GM21381 (cell line): Measurements from ENCODE around the gene CTBP2.

ENCODE experiments used
- ATAC-seq: cut with Tn5 transposase; IDR thresholded peaks from one replicate; pipeline ENCODE4 v1.9.1; 2021; ENCODE audit warnings: mild to moderate bottlenecking, moderate library complexity; ENCODE audit not compliant: unreplicated experiment

Gene CTBP2

DNA sequence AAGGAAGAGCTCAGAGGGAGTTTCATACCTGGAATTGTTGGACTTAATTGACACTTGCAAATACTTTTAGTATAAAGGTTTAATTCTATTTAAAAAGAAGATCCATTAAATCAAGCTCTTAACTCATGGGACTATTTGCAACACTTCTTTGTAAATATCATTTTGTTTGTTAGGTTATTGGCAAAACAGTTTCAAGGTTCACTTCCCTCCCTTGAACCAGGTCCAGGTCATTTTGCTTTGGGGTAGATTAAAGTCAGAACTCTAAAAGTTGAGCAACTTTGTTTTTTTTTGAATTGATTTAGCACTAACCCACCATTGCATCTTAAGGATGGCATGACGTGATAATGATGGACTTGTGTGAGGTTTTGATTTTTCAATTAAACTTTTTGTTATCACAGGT, 172.6 kb downstream of the CTBP2 start:
- no peak for ATAC-seq

DNA sequence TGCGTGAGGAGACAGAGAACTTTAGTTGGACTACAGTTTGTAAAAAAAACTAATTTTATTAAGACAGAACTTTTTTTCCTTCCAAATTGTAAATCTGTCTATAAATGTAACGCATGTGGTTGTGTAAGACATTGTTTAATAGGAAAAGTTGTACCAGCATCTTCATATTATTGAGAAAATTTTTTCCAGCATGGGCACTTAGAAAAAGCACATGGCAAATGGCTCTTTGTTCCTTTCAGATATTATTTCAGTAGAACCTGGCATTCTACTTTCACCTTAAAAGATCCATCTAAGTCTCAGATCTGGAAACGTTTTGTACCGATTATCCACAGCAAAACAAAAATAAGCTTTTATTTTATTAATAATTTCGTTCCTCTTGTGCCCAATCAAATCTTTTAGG, 175.2 kb downstream of the CTBP2 start:
- no peak for ATAC-seq

DNA sequence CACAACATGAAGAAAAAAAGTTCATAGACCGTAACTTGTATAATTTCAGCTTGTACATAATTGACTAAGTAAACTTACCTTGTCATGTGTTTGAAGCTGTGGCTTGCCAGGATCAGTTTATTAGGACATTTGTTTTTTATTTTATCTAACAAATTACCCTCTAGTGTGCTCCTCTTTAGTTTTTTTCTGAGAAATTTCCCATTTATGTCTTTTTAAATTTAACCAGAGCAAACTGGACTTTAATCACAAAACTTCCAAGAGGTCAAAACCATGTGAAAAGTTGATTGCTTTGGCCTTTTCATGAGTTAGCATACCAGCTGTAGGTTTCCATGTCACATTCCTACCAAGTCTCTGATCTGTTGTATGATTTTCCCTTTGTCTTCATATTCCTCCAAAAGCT, 176.0 kb downstream of the CTBP2 start:
- ATAC-seq, result no peak

DNA sequence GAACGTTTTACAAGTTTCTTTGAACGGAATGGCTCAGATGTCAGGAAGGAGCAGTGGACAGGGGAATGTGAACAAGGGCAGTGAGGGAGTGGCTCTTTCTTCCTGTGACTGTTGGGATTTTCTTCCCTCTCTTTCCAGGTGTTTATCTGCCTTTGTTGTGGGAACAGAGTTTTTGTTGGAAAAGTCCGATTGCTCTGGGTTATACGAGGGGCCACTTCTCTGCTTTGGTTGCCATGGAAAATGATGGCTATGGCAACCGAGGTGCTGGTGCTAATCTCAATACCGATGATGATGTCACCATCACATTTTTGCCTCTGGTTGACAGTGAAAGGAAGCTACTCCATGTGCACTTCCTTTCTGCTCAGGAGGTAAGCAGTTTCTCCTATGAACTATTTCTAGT, 177.0 kb downstream of the CTBP2 start:
- no peak for ATAC-seq

DNA sequence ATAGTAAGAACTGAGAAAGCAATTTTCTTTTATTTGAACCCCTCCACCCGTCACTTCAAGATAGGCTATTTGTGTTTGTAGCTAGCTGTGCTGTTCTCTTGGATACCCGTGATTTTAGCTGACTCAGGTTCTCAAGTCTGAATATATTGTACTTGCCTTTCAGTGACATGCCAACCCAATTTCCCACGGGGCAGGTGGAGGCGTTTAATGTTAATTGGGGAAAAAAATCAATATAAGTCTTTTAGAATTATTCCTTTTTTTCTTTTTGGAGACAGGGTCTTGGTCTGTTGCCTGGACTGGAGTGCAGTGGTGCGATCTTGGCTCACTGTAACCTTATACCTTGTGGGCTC, 182.0 kb downstream of the CTBP2 start:
- no peak for ATAC-seq

DNA sequence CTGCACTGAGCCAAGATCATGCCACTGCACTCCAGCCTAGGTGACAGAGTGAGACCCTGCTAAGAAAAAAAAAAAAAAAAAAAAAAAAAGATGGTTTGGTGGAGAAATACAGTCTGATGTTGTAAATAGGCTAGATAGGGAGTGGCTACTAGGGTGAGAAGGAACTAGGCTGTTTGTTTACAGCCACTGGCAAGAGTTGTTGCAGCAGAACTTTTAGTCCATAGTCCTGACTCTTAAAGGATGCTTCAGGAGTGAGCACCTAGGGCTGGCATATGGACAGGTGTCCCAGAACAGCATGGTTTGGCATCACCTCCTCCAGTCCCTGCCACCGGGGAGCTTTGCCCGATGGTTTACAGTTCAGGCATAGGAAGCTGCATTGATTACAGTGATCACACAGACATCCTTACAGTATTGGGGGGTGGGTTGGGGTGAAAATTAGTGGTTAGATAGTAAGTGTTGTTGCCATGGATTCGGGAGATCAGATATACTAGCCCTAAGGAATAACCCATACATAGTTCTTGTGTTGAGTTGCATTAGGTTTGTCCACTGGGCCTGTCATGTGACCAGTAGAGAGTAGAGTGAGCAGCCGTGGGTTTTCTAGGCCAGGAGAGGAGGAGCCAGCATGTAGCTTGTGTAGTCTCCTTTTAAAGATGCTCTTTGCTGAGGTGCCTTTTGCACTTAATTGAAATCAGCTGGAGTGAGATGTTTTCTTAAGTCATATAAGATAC, 182.6 kb downstream of the CTBP2 start:
- ATAC-seq, result no peak

DNA sequence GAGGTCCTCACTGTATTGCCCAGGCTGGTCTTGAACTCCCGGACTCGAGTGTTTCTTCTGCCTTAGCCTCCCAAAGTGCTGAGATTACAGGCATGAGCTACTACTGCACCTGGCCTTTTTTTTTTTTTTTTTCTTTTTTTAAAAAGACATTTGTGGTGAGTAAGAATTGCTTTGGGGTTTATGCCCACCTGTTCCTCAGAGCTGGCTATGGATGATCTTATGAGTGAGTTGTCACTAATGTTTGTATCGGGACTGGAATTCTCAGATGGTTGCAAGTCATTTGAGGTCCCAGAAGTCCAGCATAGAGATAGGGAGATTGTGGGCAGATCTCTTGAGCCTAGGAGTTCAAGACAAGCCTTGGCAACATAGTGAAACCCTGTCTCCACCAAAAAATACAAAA, 183.2 kb downstream of the CTBP2 start:
- ATAC-seq, result no peak

DNA sequence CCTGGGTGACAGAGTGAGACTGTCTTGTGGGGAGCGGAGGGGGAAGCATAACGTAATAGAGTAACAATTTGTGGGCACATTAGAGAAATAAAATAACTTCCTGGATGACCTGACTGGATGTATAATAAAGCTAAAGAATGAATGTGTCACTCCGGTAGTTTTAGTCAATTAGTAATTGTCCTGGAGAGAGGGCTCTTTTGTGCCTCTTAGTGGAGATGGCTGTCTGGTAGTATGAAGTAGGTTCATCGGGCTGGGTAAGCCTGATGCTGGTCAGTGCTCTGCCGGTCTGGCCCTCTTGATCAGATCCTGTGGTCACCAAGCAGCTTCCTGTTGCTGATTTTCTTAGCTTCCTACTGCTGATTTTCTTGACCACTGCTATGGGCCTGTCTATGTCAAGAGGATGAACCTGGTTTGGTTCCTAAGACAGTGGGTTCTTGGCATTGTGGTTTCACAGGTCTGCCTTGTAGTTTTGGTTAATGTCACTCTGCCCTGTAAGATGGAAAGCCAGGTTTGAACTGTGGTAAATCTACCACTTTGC, 184.3 kb downstream of the CTBP2 start:
- peak; percentile 84 for ATAC-seq

DNA sequence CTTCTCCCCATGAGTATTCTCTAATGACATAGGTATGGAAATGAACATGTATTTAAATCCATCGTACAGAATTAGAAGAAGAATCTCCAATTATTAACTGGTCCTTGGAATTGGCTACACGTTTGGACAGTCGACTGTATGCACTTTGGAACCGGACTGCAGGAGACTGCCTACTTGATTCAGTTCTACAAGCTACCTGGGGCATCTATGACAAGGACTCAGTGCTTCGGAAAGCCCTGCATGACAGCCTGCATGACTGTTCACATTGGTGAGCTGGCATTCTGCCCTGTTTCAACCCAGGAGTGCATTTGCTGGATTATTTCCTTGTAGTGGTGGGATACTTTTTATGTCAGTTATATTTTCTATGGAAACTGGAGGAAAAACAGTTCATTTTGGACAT, 186.2 kb downstream of the CTBP2 start:
- no peak for ATAC-seq

DNA sequence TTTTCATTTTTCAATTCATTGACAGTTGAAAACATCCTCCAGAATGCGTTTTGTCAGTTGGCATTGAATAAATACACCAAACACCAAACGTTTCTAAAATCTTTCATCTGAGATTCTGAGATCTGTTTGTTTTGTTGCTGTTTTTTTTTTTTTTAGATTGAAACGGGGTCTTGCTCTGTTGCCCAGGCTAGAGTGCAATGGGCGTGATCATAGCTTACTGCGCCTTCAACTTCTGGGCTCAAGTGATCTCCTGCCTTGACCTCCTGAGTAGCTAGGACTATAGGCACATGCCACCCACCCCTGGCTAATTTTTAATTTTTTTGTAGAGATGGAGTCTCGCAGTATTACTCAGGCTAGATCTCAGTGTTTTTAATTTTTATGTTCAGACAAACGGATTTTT, 187.7 kb downstream of the CTBP2 start:
- no peak for ATAC-seq

DNA sequence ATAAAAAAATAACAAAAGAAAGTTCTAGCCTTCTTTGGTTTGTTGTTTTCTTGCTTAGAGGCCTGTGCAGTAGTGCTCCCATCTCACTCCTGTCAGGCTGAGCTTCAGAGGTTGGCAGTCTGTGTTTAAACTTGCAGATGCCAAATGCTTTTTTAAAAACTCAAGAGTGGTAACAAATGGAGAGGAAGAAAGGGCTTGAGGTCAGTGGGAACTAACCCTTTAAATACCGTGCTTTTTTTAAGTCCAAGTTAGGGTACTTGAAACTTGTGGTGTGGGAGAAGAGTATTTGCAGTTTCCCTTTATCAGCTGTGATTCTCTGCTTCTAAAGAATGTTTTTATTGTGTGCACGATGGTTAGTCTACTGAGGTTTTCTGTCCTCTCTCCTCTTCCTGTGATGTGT, 189.1 kb downstream of the CTBP2 start:
- peak; percentile 41 for ATAC-seq

DNA sequence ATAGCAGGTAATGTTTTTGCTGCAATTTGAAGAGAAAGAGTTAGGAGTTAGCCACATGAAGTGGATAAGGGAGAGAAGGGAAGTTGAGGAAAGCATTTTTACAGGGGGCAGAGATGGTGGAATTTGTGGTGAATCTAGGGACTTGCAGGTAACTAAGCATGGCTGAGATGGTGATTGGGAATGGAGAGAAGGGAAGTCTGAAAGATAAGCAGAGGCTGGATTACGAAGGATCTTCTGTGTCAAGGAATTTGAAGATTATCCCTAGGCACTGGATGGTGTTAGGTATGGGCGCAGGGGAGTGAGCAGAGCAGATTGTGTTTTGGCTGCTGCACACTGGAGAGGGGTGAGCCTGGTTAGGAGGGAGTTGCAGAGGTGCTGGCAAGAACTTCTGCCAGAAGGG, 193.1 kb downstream of the CTBP2 start:
- no peak for ATAC-seq

DNA sequence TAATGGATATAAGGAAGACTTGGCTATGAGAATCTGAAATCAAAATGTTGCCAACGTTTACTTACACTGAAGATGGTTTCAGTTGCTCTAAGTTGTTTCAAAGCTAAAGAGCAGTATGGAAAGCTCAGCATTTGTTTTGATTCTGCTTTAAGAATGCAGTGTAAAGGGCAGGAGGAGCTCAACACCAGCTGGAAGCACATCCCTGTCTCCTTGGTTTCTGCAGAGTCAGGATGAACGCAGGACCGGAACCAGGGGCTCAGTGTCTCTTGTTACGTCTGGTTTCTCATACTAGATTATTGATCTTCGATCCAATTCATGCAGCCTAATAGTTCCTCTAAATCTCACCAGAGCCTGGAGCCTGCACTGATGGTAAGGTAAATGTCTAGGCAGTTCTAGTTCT, 194.4 kb downstream of the CTBP2 start:
- no peak for ATAC-seq

DNA sequence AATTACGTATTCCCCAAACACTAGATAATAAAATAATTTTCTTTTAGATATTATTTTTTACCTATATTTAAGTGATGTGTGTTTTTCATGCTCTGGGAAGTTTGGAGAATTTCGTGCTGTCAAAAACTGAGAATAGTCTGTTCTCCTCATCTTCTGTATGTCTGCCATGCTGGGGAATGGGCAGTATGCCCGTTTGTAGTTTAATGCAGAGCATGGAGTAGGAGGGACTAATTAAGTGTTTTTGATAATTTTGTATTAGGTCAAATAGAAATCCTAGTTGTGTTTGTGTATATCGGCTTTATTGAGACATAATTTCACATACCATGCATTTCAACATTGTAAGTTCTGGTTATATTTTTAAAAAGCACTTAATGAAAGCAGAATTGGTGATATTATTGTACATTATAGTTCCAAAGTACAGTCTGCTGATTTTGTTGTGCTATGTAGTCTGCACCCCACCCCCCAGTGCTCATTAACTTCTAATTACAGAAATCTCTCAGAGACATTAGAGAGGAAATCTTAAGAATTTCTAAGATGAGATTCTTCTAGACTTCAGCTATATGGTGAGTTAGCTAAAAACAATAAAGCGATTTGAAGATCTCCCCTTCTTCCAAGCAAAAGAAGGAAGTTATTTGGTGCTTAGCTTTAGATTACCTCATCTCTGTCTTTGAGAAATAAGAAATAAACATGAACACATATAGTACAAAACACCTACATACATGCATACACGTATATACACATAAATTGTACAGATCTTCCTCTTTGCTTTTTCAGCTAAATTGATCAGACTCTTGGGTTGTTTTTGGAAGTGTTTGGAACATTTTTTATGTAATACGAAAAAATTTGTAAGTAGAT, 196.3 kb downstream of the CTBP2 start:
- no peak for ATAC-seq

DNA sequence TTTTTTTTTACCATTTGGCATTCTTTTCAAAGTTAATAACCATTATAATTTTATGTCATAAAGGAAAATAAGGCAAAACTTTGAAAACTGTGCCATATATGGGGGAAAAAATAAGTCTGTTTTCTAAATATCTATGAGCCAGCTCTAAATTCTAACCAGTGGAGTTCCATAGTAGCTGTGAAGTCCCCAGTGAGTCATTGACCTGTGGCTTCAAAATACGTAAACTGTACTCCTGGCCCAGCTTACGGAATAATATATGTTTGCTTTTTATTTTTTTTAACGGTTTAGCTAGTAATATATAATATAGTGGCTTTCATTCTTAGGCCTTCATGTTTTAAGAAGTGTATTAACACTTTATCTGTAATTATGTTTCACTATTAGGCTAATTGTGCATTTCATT, 197.9 kb downstream of the CTBP2 start:
- no peak for ATAC-seq

DNA sequence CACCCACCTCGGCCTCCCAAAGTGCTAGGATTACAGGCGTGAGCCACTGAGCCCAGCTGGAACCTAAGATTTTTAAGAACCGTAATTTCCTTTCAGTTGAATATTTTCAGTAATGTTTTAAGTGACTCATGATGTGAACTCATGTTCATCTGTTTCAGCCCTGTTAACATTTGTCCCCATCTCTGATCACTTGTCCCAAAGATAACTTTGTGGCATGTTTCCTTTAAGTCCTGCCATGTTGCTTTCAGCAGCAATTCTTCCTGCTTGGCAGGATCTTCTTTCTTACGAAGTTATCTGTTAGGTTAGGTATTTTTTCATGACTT, 199.2 kb downstream of the CTBP2 start:
- ATAC-seq, result no peak

DNA sequence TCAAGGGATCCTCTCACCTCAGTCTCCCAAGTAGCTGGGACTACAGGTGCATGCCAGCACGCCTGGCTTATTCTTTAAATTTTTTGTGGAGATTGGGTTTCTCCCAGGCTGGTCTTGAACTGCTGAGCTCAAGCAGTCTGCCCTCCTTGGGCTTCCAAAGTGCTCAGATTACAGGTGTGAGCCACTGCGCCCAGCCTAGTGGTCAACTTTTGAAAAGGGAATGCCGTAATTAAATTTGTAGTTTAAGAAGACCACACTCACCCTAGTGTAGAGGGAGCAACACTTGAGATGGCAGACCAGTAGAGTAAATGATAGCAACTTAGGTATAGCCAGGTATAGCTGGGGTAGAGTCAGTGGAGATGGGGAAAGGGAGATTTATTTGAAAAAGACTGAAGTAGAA, 200.8 kb downstream of the CTBP2 start:
- no peak for ATAC-seq

DNA sequence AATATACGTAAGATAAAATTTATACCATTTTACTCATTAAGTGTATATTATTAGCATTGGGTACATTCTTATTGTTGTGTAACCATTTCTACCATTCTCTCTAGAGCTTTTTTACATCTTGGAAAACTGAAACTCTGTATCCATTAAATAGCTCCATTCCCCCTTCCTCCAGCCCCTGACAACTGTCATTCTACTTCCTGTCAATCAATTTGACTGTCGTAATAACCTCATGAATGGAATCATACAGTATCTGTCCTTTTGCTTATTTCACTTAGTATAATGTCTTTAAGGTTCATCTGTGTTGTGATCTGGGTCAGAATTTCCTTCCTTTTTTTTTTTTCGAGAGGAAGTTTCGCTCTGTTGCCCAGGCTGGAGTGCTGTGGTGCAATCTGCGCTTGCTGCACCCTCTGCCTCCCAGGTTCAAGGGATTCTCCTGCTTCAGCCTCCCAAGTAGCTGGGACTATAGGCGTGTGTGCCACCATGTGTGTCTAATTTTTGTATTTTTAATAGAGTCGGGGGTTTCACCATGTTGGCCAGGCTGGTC, 202.9 kb downstream of the CTBP2 start:
- no peak for ATAC-seq

DNA sequence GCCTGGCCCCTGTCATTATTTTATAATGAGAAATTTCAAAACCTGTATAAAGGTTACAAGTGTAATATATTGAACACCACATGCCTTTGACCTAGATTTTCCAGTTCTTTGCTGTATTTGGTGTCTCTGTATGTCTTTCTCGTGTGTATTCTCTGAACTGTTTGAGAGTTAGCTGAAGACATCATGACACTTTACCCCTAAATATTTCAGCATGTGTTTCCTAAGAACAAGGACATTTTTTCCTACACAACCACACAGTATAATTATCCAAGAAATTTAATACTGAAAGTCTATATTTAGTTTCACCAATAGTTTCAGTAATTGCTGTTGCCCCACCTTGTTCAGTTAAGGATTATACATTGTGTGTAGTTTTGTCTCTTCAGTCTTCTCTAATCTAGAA, 203.6 kb downstream of the CTBP2 start:
- no peak for ATAC-seq

DNA sequence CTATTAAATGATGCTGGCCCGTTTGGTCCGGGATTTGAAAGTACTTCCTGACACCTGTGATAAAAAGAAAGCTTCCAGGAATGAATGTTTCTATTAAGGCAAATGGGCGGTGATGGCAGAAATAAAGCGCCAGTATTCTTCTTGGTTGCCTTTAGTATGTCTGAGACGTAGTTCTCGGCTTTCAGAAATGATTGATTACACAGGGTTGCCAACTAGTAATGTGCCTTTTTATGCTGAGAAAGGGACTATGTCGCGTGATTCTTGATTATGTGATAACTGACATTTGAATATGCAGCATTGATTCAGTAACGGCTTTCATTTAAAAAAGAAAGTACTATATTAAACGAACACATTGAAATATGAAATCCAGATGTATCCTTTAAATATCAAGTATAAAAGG, 204.5 kb downstream of the CTBP2 start:
- ATAC-seq, result no peak

DNA sequence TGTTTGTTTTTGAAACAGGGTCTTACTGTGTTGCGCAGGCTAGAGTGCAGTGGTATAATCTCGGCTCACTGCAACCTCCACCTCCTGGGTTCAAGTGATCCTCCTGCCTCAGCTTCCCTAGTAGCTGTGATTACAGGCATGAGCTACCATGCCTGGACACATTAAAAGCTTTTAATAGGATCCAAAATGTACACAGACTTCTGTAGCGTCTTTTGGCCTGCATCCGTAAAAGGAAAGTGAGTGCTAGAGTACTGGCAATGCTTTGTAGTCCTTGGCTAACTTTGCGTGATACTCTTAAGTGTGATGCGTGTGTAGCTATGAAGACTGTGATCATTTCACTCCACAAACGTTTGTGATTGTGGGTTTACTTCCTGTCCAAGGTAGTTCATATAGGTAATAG, 205.1 kb downstream of the CTBP2 start:
- ATAC-seq, result no peak

DNA sequence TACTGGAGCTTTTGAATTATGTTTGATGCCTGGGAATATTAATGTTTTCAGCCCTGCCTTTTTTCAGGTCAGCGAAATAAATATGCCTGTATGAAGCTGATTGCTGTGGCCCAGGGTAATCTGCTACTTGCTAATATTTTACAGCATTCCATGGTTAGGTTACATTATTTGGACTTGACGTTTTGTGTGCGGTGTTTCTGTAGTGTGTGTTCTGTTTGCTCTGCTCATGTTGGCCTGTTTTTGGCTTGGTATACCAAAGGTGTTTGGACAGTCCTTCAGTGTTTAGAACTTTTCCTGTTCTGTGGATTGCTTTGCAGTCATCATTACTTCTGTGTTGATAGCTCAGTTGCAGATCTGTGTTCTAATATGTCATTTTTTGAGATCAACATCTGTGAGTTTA, 206.9 kb downstream of the CTBP2 start:
- no peak for ATAC-seq
